Jurkat, Clone E6-1 (cell line): Measurements from ENCODE around the gene NUCB1.
A peak's percentile ranks its signal among the peaks of the same experiment; 100 is the strongest.
"Not testable (repeated sequence)": the region's sequence is repeated elsewhere in the genome, so short reads cannot be mapped to it uniquely, and the experiment has no call there.

Experiments used
- DNase-seq: peaks from one replicate; pipeline ENCODE4 v3.0.0-alpha.2; 2011; ENCODE audit warnings: low read depth, low spot score
- H3K4me3 ChIP-seq: 2 replicates; pipeline ENCODE4 v1.5.1; 2011; ENCODE audit warnings: mild to moderate bottlenecking, low read length, control low read depth, moderate library complexity

Gene NUCB1

DNA sequence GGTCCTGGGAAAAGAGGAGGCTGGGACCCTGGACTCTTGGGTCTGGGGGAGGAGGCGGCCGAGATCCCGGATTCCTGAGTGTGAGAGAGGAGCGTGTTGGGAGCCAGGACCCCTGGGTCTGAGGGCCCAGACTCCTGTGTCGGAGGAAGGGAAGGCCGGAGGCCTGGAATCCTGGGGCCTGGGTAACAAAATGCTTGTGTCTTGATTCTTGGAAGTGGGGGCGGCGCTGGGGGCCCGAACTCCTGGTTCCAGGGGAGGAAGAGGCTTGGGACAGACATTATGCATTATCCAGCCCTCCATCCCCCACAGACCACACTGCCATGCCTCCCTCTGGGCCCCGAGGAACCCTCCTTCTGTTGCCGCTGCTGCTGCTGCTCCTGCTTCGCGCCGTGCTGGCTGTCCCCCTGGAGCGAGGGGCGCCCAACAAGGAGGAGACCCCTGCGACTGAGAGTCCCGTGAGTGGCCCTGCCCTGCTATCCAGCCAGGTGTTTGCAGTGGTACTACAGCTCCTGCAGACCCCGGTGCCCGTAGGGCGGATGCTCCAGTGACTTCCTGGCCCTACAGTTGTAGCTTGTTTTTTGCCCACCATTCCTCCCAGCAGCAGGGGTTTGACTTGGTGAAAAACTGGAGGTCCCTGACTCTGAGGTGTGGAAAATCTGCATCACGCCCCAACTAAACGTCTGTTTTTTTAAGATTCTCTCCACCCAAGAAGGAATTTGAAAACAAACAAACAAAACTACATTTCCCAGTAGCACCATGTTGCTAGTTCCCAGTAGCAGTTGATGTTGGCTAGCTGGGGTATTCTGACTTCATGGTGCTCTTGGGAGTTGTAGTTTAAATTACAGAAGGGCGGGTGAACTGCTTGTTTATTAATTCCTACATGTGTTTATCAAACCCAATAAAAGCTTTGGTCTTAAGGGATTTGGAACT, 630 bp downstream of the NUCB1 start:
- no peak for DNase-seq
- H3K4me3 ChIP-seq, result peak overlapping the region; percentile 69

- H3K4me3 ChIP-seq, DNase-seq: not testable (repeated sequence)
Observed at GRCh38 chr19:48902291-48902690, 2.2 kb downstream of the NUCB1 start.

- H3K4me3 ChIP-seq, DNase-seq: not testable (repeated sequence)
Observed at GRCh38 chr19:48903788-48904187, 3.7 kb downstream of the NUCB1 start.

GRCh38 chr19:48905664-48906063, 5.6 kb downstream of the NUCB1 start:
- no peak overlapping the region for H3K4me3 ChIP-seq
- no peak for DNase-seq

DNA sequence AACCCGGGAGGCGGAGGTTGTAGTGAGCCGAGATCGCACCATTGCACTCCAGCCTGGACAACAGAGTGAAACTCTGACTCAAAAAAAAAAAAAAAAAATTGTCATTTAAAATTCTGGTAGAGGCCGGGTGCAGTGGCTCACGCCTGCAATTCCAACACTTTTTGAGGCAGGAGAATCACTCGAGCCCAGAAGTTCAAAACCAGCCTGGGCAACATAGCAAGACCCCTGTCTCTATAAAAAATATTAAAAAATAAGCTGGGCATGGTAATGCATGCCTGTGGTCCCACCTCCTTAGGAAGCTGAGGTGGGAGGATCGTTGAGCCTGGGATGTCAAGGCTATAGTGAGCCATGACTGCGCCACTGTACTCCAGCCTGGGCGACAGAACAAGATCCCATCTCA, 6.2 kb downstream of the NUCB1 start:
- no peak for DNase-seq
- H3K4me3 ChIP-seq, result no peak overlapping the region

DNA sequence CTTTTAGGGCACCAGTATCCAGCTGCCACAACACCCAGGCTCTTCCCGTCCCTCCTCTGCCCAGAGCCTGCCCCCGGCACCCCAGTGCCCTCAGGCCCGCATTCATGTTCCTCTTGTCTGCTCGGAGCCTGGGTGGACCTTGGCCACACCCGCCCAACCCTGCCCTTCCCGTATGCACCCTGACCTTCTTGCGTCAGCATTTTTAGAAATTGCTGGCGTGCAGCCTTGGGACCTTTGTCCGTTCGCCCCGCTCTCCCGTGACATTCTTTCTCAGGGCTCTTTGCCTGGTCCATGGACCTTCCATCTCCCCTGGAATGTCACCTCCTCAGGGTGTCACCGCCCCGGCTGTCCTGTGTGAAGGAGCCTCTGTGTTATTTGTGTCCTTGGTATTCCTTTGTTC, 7.6 kb downstream of the NUCB1 start:
- DNase-seq, result no peak
- no peak overlapping the region for H3K4me3 ChIP-seq

- DNase-seq, H3K4me3 ChIP-seq: not testable (repeated sequence)
Observed at GRCh38 chr19:48909424-48910077, 9.4 kb downstream of the NUCB1 start.

DNA sequence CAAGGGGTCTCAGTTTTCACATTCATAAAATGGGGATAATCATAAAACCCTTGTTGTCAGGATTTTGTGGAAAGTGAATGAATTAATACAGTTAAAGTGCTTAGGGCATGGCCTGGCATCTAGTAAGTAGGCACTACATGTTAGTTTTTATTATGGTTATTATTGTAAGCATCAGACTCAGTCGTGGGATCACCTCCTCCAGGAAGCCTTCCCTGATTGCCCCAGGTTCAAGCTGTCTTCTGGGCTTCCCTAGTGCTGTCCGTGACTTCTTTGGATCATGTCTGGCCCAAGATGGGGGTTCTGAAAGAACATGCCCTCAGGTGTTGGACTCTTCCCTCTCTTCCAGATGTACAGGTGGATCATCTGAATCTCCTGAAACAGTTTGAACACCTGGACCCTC, 10.7 kb downstream of the NUCB1 start:
- no peak for DNase-seq
- H3K4me3 ChIP-seq, result no peak overlapping the region

DNA sequence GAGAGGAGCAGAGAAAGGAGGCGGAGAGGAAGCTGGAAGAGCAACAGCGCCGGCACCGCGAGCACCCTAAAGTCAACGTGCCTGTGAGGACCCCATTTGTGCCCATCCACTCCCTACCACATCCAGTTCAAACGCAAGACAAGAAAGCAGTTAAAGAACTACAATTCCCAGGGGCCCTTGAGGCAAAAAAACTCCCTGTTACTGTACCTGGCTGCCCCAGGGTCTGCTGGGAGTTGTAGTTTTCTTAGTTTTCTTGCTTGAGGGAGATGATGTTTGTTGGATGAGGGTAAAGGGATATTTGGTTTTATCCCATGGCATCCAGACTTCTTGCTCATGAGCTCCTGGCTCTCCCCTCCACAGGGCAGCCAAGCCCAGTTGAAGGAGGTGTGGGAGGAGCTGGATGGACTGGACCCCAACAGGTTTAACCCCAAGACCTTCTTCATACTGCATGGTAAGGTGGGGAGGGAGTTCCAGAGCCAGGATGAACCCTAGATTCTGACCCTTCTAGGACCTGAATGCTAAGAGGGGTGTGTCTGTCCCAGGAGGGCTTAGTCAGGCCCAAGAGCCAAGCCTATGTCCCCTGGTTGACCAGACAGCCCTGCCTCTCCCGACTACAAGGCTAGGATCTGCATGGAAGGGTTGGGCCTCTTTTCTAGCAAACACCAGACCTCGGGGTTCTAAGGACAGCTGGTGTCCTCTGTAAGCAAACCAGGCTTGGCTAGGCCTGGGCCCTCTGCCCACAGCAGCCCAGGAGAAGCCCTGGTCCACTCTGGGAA, 13.2 kb downstream of the NUCB1 start:
- DNase-seq, result no peak

DNA sequence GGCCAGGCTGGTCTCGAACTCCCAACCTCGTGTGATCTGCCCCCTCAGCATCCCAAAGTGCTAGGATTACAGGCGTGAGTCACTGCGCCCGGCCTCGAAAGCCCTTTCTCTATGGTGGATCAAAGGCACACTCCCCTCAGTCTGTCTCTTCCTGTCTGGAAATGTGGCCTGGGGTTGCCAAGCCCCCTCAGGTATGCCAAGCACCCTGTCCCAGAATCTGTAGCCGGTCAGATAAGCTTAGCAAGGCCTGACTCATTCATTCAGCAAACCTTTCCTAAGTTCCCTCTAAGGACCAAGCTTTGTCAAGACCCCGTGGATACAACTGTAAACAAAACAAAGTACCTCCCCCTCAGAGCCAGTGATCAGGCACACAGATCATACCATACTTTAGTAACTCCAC, 14.1 kb downstream of the NUCB1 start:
- no peak overlapping the region for H3K4me3 ChIP-seq
- DNase-seq, result no peak

More for the DNA sequence above, 13.2 kb downstream of the NUCB1 start:
- H3K4me3 ChIP-seq, result no peak overlapping the region

DNA sequence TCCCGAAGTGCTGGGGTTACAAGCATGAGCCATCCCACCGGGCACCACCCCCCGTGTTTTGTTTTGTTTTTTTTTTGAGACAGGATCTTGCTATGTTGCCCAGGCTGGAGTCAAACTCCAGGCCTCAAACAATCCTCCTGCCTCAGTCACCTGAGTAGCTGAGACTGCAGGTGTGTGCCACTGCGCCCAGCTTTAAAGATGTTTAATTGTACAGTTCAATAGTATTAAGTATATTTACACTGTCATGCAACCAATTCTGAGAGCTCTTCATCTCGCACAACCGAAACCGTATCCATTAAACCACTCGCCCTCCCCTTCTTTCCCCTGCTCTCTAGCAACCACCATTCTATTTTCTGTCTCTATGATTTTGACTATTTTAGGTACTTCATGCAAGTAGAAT, 15.6 kb downstream of the NUCB1 start:
- no peak overlapping the region for H3K4me3 ChIP-seq
- DNase-seq, result no peak

GRCh38 chr19:48918071-48918470, 18.0 kb downstream of the NUCB1 start:
- no peak for DNase-seq
- H3K4me3 ChIP-seq, result no peak overlapping the region

- H3K4me3 ChIP-seq, result no peak overlapping the region
- no peak for DNase-seq
Observed at GRCh38 chr19:48918801-48919247, 18.7 kb downstream of the NUCB1 start.

DNA sequence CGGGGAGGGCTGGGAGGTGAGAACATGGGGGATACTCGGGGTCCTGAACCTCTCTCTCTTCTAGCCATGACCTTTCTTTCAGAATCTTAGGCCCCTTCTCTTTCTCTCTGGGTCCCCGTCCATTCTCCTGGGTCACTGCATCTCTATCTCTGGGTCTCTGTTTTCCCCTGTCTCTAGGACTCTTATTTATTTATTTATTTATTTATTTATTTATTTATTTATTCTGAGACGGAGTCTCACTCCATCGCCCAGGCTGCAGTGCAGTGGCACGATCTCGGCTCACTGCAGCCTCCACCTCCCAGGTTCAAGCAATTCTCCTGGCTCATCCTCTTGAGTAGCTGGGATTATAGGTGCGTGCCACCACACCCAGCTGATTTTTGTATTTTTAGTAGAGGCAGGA, 19.2 kb downstream of the NUCB1 start:
- DNase-seq, H3K4me3 ChIP-seq: not testable (repeated sequence)

GRCh38 chr19:48920949-48921348, 20.8 kb downstream of the NUCB1 start:
- no peak overlapping the region for H3K4me3 ChIP-seq
- DNase-seq, result no peak

DNA sequence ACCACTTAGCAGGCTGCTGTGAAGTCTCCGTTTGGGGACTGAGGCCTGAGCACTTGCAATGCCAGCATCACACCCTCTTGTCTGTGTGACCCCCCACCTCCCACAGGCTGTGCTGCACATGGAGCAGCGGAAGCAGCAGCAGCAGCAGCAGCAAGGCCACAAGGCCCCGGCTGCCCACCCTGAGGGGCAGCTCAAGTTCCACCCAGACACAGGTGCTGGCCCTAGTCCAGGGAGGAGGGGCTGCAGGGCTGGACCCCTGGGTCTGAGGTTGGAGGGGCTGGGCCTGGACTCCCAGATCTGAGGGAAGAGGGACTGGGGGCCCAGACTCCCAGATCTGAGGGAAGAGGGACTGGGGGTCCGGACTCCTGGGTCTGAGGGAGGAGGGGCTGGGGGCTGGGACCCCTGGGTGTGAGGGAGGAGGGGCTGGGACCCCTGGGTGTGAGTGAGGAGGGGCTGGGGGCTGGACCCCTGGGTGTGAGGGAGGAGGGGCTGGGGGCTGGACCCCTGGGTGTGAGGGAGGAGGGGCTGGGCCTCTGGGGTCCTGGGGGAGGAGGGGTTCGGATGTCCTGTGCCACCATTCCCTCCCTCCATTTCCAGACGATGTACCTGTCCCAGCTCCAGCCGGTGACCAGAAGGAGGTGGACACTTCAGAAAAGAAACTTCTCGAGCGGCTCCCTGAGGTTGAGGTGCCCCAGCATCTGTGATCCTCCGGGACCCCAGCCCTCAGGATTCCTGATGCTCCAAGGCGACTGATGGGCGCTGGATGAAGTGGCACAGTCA, 21.8 kb downstream of the NUCB1 start:
- DNase-seq, result no peak
- H3K4me3 ChIP-seq, result no peak overlapping the region

GRCh38 chr19:48922548-48923490, 22.7 kb downstream of the NUCB1 start:
- H3K4me3 ChIP-seq, result no peak overlapping the region
- DNase-seq, result no peak

GRCh38 chr19:48925240-48925843, 25.2 kb downstream of the NUCB1 start:
- DNase-seq, result no peak
- H3K4me3 ChIP-seq, result no peak overlapping the region
